ENCODE data around the gene NUP133. TPM values are rescaled to one million over a fixed set of nuclear protein-coding genes. Genes with fewer than 3 reads are reported as not detected.

NUP133 gene
- polyA plus RNA-seq, 2 of the 4 experiments (the other 2 are of a cell fraction): 20.6 to 43.2 TPM

- H3K9me3 ChIP-seq: no peaks in the 10 kb centered on the region
- 51% methylated on average over 5 of the region's 5 CpGs for WGBS (ENCODE audit: missing lambda C conversion rate)
- H3K27ac ChIP-seq: peak overlapping the region; percentile 90 to 97
- ChIA-PET POLR2A (interaction anchor here (1.4 to 2.3 kb wide), 2 partner anchors 49 to 68 kb away, joined by 3 to 19 read pairs; partner anchors contain the start of gene NUP133), CTCF (interaction anchor here (0.5 to 4.0 kb wide), 18 partner anchors 9 to 754 kb away, joined by 3 to 25 read pairs (median 4); partner anchors contain the start of gene NUP133)
- ATAC-seq: no peak
- FAIRE-seq: no peak
- DNase-seq (ENCODE audit: low read depth in 1 of 2, low spot score in 1 of 2): no peak
- H3K4me1 ChIP-seq: peaks cover 17% of the 10 kb centered on the region
- TF ChIP-seq SREBF2 (IDR thresholded peaks at IDR 0.05) (no peak), PBX3 (IDR thresholded peaks at IDR 0.05) (no peak), TP53 (CRISPR knock-in tag; IDR thresholded peaks at IDR 0.05) (no peak), HOXA7 (CRISPR knock-in tag; IDR thresholded peaks at IDR 0.05) (no peak), ZC3H11A (IDR thresholded peaks at IDR 0.05) (no peak), RNF2 (IDR thresholded peaks at IDR 0.05; ENCODE audit: borderline replicate concordance, low read depth) (no peak), MAZ (IDR thresholded peaks at IDR 0.05; ENCODE audit: borderline replicate concordance, low read depth, low read length) (no peak), KDM5A (IDR thresholded peaks at IDR 0.05) (no peak), HMGXB4 (CRISPR knock-in tag; IDR thresholded peaks at IDR 0.05; ENCODE audit: borderline replicate concordance) (no peak), RCOR1 (IDR thresholded peaks at IDR 0.05; ENCODE audit: low read depth, low read length) (no peak), CTCF (IDR thresholded peaks at IDR 0.05) (no peak), POLR2AphosphoS2 (conservative IDR thresholded peaks at IDR 0.05; ENCODE audit: low read length) (no peak), NPAS2 (CRISPR knock-in tag; IDR thresholded peaks at IDR 0.05; ENCODE audit: borderline replicate concordance) (no peak), HDAC2 (IDR thresholded peaks at IDR 0.05) (no peak), MAFK (IDR thresholded peaks at IDR 0.05; ENCODE audit: partially characterized antibody) (peak; percentile 8), PHF8 (IDR thresholded peaks at IDR 0.05; ENCODE audit: borderline replicate concordance, low read depth) (0 out of 2 replicates have a peak, but pooled peaks have one; percentile 4), GATA3 (IDR thresholded peaks at IDR 0.05; ENCODE audit: borderline replicate concordance) (no peak)
- peak overlapping the region; percentile 79 for H3K4me3 ChIP-seq
- peak overlapping the region; percentile 93 for H3K4me2 ChIP-seq
These were observed 49.2 kb upstream of the NUP133 start for GRCh38 chr1:229557200-229557850.

- H3K4me3 ChIP-seq: no peak overlapping the region
- peaks cover 17% of the 10 kb centered on the region for H3K4me1 ChIP-seq
- H3K27ac ChIP-seq: no peak overlapping the region
- ChIA-PET CTCF (interaction anchor here (1.3 to 4.0 kb wide), 2 partner anchors 7 to 69 kb away, joined by 3 to 25 read pairs; no protein-coding TSS in a partner anchor), POLR2A (no interaction called here)
- no peaks in the 10 kb centered on the region for H3K9me3 ChIP-seq
- DNase-seq (ENCODE audit: low read depth in 1 of 2, low spot score in 1 of 2): no peak
- 92% methylated on average over 10 of the region's 10 CpGs for WGBS (ENCODE audit: missing lambda C conversion rate)
- ATAC-seq: no peak
- no peak for FAIRE-seq
- TF ChIP-seq KDM5A (IDR thresholded peaks at IDR 0.05) (no peak), POLR2AphosphoS2 (conservative IDR thresholded peaks at IDR 0.05; ENCODE audit: low read length) (no peak), RCOR1 (IDR thresholded peaks at IDR 0.05; ENCODE audit: low read depth, low read length) (no peak), ELK1 (IDR thresholded peaks at IDR 0.05; ENCODE audit: low read depth, low read length) (no peak), ESRRA (IDR thresholded peaks at IDR 0.05; ENCODE audit: borderline replicate concordance, low read length) (no peak), REST (IDR thresholded peaks at IDR 0.05) (no peak), JUN (IDR thresholded peaks at IDR 0.05) (no peak), EHF (CRISPR knock-in tag; IDR thresholded peaks at IDR 0.05) (no peak)
- H3K4me2 ChIP-seq: no peak overlapping the region
These were observed 46.9 kb upstream of the NUP133 start for GRCh38 chr1:229554886-229555621.
